CD4-positive, alpha-beta T cell (primary cell): ENCODE measurements around the gene STRADA. TPM values are rescaled to one million over a fixed set of nuclear protein-coding genes. Genes with fewer than 3 reads are reported as not detected.

Source experiments
- ATAC-seq: fragments of 200-7000 bp; cut with Tn5 transposase; one replicate; pipeline ENCODE4 v1.10.0; 2022; ENCODE audit warnings: mild to moderate bottlenecking; ENCODE audit not compliant: poor library complexity
- CTCF ChIA-PET: fragments of 350-600 bp; sonication (Branson Sonifier 250); formaldehyde crosslinking; loops from one replicate; lab custom pipeline; 2021; ENCODE audit warnings: antibody characterized with exemption, inconsistent platforms; lab: Charles Lee
- POLR2A ChIA-PET: fragments of 350-600 bp; sonication (Branson Sonifier 250); formaldehyde crosslinking; loops from one replicate; lab custom pipeline; 2021; ENCODE audit warnings: antibody characterized with exemption, inconsistent platforms; lab: Charles Lee
- DNase-seq, 14 experiments: peaks; one replicate each; pipeline ENCODE4 v3.0.0-alpha.2; 2013 to 2020; ENCODE audit warnings: mixed read lengths in 2 of 14
- H3K27ac ChIP-seq, 2 donors: one replicate each; pipeline versions ENCODE4 v1.5.1 to v1.7.0; 2013; ENCODE audit warnings: low read length in 2 of 2, low read depth in 1 of 2, mild to moderate bottlenecking in 1 of 2
- H3K27me3 ChIP-seq, 2 experiments: 1 replicate in 1 of 2; 2 replicates in 1 of 2; pipeline versions ENCODE4 v1.6.1 to v1.7.0; 2013; ENCODE audit warnings: low read length in 2 of 2, control low read depth in 1 of 2, mild to moderate bottlenecking in 1 of 2, moderate library complexity in 1 of 2; ENCODE audit not compliant: insufficient read depth in 2 of 2, control insufficient read depth in 1 of 2
- H3K36me3 ChIP-seq: one replicate; pipeline ENCODE4 v1.6.1; 2013; ENCODE audit warnings: low read length, control low read depth; ENCODE audit not compliant: insufficient read depth
- H3K4me1 ChIP-seq: one replicate; pipeline ENCODE4 v1.6.1; 2013; ENCODE audit warnings: low read length, control low read depth; ENCODE audit not compliant: insufficient read depth
- H3K4me3 ChIP-seq: one replicate; pipeline ENCODE4 v1.5.1; 2013; ENCODE audit warnings: mild to moderate bottlenecking, low read length, moderate library complexity
- H3K9me3 ChIP-seq, 2 experiments: 1 replicate in 1 of 2; 2 replicates in 1 of 2; pipeline versions ENCODE4 v1.6.1 to v1.7.0; 2013; ENCODE audit warnings: low read length in 2 of 2, mild to moderate bottlenecking in 2 of 2, control low read depth in 1 of 2, moderate library complexity in 1 of 2; ENCODE audit not compliant: control insufficient read depth in 1 of 2, insufficient read depth in 1 of 2
- H3K27ac Mint-ChIP-seq: one replicate; pipeline ENCODE4 v1.8.0; 2020; ENCODE audit warnings: mixed read lengths
- H3K27me3 Mint-ChIP-seq: one replicate; pipeline ENCODE4 v1.8.0; 2021; ENCODE audit warnings: mixed read lengths
- H3K36me3 Mint-ChIP-seq: one replicate; pipeline ENCODE4 v1.8.0; 2021; ENCODE audit warnings: low read depth, mixed read lengths
- H3K4me1 Mint-ChIP-seq: one replicate; pipeline ENCODE4 v1.8.0; 2021; ENCODE audit warnings: low read depth, mixed read lengths
- H3K4me3 Mint-ChIP-seq: one replicate; pipeline ENCODE4 v1.8.0; 2020; ENCODE audit warnings: mild to moderate bottlenecking, mixed read lengths
- H3K9me3 Mint-ChIP-seq: one replicate; pipeline ENCODE4 v1.8.0; 2020; ENCODE audit warnings: mixed read lengths
- CTCF ChIP-seq: fragments of 200-600 bp; IDR thresholded peaks from one replicate; pipeline ENCODE4 v1.8.0; 2022; ENCODE audit warnings: antibody characterized with exemption, mild to moderate bottlenecking
- intact Hi-C, 2 experiments: fragments of 100-400 bp; cut with DNase I in 1 of 2; cut with micrococcal nuclease in 1 of 2; formaldehyde crosslinking; loops; one replicate each; pipeline versions ENCODE4 v1.15.1 to v1.9.0; 2023 to 2025; cut with DNase I, micrococcal nuclease
- total RNA-seq, 174 experiments: library from RNA in 2 of 174; stranded (reverse) in 2 of 174; gene quantifications; one replicate each; pipeline ENCODE4 v1.2.3 and lab custom pipeline; 2021 to 2026

The STRADA gene
- total RNA-seq, 2 experiments from 2014 or later = 50.9 to 51.0 TPM

- peaks cover 71% of the 10 kb centered on the region for H3K36me3 ChIP-seq
- DNase-seq (no peak), ATAC-seq (no peak)
- Mint-ChIP-seq H3K4me1 (no peaks in the 10 kb centered on the region), H3K36me3 (peaks cover 82% of the 10 kb centered on the region), H3K27me3 (no peaks in the 10 kb centered on the region), H3K4me3 (no peak overlapping the region), H3K9me3 (no peaks in the 10 kb centered on the region), H3K27ac (no peak overlapping the region)
- TF ChIP-seq CTCF = no peak
- ChIA-PET POLR2A (interaction anchor here (1.5 to 3.1 kb wide), 2 partner anchors 9 to 16 kb away, joined by 4 to 22 read pairs; no protein-coding TSS in a partner anchor), CTCF (interaction anchor here (1.9 kb wide), 1 partner anchor 25 kb away, joined by 5 read pairs; no protein-coding TSS in a partner anchor)
- no peaks in the 10 kb centered on the region for H3K4me1 ChIP-seq
- H3K4me3 ChIP-seq = no peak overlapping the region
- H3K9me3 ChIP-seq = no peaks in the 10 kb centered on the region
- H3K27ac ChIP-seq = no peak overlapping the region
- intact Hi-C loops = no loop called here
- H3K27me3 ChIP-seq = no peaks in the 10 kb centered on the region
Measured at GRCh38 chr17:63685578-63685977, 56.0 kb downstream of the STRADA start.

GRCh38 chr17:63685041-63685440, 56.6 kb downstream of the STRADA start:
- ATAC-seq = no peak
- DNase-seq = no peak
- Histone ChIP-seq H3K27ac (no peak overlapping the region), H3K4me3 (no peak overlapping the region), H3K9me3 (no peaks in the 10 kb centered on the region), H3K4me1 (no peaks in the 10 kb centered on the region), H3K27me3 (no peaks in the 10 kb centered on the region), H3K36me3 (peaks cover 70% of the 10 kb centered on the region)
- ChIA-PET CTCF (interaction anchor here (1.9 kb wide), 1 partner anchor 25 kb away, joined by 5 read pairs; no protein-coding TSS in a partner anchor), POLR2A (interaction anchor here (1.5 to 3.1 kb wide), 2 partner anchors 9 to 16 kb away, joined by 4 to 22 read pairs; no protein-coding TSS in a partner anchor)
- H3K27ac Mint-ChIP-seq = no peak overlapping the region
- no peak for TF ChIP-seq CTCF
- intact Hi-C loops = no loop called here
- no peaks in the 10 kb centered on the region for H3K9me3 Mint-ChIP-seq
- H3K4me3 Mint-ChIP-seq = no peak overlapping the region
- no peaks in the 10 kb centered on the region for H3K27me3 Mint-ChIP-seq
- H3K4me1 Mint-ChIP-seq = no peaks in the 10 kb centered on the region
- peaks cover 82% of the 10 kb centered on the region for H3K36me3 Mint-ChIP-seq

- H3K4me1 Mint-ChIP-seq = no peaks in the 10 kb centered on the region
- peaks cover 57% of the 10 kb centered on the region for H3K36me3 ChIP-seq
- intact Hi-C loops = loop anchor here in 1 of 2 experiments (5.0 kb wide), 1 partner anchor 51 kb away; no protein-coding TSS in a partner anchor
- H3K36me3 Mint-ChIP-seq = peaks cover 81% of the 10 kb centered on the region
- ChIA-PET CTCF (interaction anchor here (1.0 kb wide), 1 partner anchor 14 kb away, joined by 3 read pairs; no protein-coding TSS in a partner anchor), POLR2A (interaction anchor here (1.5 to 2.7 kb wide), 3 partner anchors 11 to 28 kb away, joined by 3 to 20 read pairs (median 5); no protein-coding TSS in a partner anchor)
- no peaks in the 10 kb centered on the region for H3K9me3 Mint-ChIP-seq
- H3K9me3 ChIP-seq = no peaks in the 10 kb centered on the region
- H3K27ac Mint-ChIP-seq = peak overlapping the region; percentile 8
- DNase-seq (no peak), ATAC-seq (no peak)
- H3K4me3 ChIP-seq = no peak overlapping the region
- no peak overlapping the region for H3K4me3 Mint-ChIP-seq
- TF ChIP-seq CTCF = no peak
- no peaks in the 10 kb centered on the region for H3K27me3 ChIP-seq
- no peak overlapping the region for H3K27ac ChIP-seq
- H3K27me3 Mint-ChIP-seq = no peaks in the 10 kb centered on the region
- H3K4me1 ChIP-seq = no peaks in the 10 kb centered on the region
Measured at GRCh38 chr17:63682981-63683380, 58.6 kb downstream of the STRADA start.
